Neural progenitor cell (in vitro differentiated cells): ENCODE data around the gene MPV17L. TPM values are rescaled to one million over a fixed set of nuclear protein-coding genes. Genes with fewer than 3 reads are reported as not detected.
"Not testable (repeated sequence)": the region's sequence is repeated elsewhere in the genome, so short reads cannot be mapped to it uniquely, and the experiment has no call there.

Experiments
- DNase-seq: peaks from one replicate; pipeline ENCODE4 v3.0.0-alpha.2; 2016; ENCODE audit warnings: low spot score
- H2AFZ ChIP-seq: fragments of 200-600 bp; sonication (generic); replicated peaks from 2 replicates; pipeline ENCODE4 v1.6.1; 2016; ENCODE audit warnings: antibody characterized with exemption
- H3F3A ChIP-seq: fragments of 200-600 bp; sonication (generic); 2 replicates; pipeline ENCODE4 v1.6.1; 2016; ENCODE audit warnings: antibody characterized with exemption, low read depth
- H3K27ac ChIP-seq: fragments of 200-600 bp; sonication (generic); 2 replicates; pipeline ENCODE4 v1.5.1; 2016; ENCODE audit warnings: mild to moderate bottlenecking
- H3K27me3 ChIP-seq: fragments of 200-600 bp; sonication (generic); 2 replicates; pipeline ENCODE4 v1.6.1; 2016; ENCODE audit warnings: mild to moderate bottlenecking, moderate library complexity
- H3K36me3 ChIP-seq: fragments of 200-600 bp; sonication (generic); 2 replicates; pipeline ENCODE4 v1.5.1; 2016
- H3K4me1 ChIP-seq: fragments of 200-600 bp; sonication (generic); 2 replicates; pipeline ENCODE4 v1.6.1; 2016; ENCODE audit warnings: mixed run types
- H3K4me2 ChIP-seq: fragments of 200-600 bp; sonication (generic); 2 replicates; pipeline ENCODE4 v1.6.1; 2016
- H3K4me3 ChIP-seq: fragments of 200-600 bp; sonication (generic); 2 replicates; pipeline ENCODE4 v1.5.1; 2016
- H3K79me2 ChIP-seq: fragments of 200-600 bp; sonication (generic); 2 replicates; pipeline ENCODE4 v1.6.1; 2016; ENCODE audit warnings: low read depth
- H3K9ac ChIP-seq: fragments of 200-600 bp; sonication (generic); 2 replicates; pipeline ENCODE4 v1.6.1; 2016
- H3K9me3 ChIP-seq: fragments of 200-600 bp; sonication (generic); 2 replicates; pipeline ENCODE4 v1.5.1; 2016; ENCODE audit warnings: low read depth
- H4K20me1 ChIP-seq: fragments of 200-600 bp; sonication (generic); 2 replicates; pipeline ENCODE4 v1.6.1; 2016; ENCODE audit warnings: low read depth
- H3K27ac Mint-ChIP-seq: 3 replicates; pipeline ENCODE4 v1.8.0; 2021; ENCODE audit warnings: mixed read lengths
- H3K27me3 Mint-ChIP-seq: 2 replicates; pipeline ENCODE4 v1.8.0; 2022; ENCODE audit warnings: low read depth, mild to moderate bottlenecking, inconsistent platforms, moderate library complexity, mixed read lengths; ENCODE audit not compliant: insufficient read depth
- H3K36me3 Mint-ChIP-seq: 3 replicates; pipeline ENCODE4 v1.8.0; 2021; ENCODE audit warnings: mixed read lengths
- H3K4me1 Mint-ChIP-seq: 3 replicates; pipeline ENCODE4 v1.8.0; 2021; ENCODE audit warnings: mixed read lengths
- H3K4me3 Mint-ChIP-seq: 3 replicates; pipeline ENCODE4 v1.8.0; 2021; ENCODE audit warnings: mild to moderate bottlenecking, moderate library complexity, mixed read lengths
- H3K9me3 Mint-ChIP-seq: 3 replicates; pipeline ENCODE4 v1.8.0; 2020; ENCODE audit warnings: mixed read lengths
- EZH2 ChIP-seq: fragments of 200-600 bp; sonication (generic); IDR thresholded peaks from 2 replicates; pipeline ENCODE4 v1.6.1; 2017; ENCODE audit warnings: antibody characterized with exemption, mild to moderate bottlenecking, moderate library complexity
- EZH2phosphoT487 ChIP-seq: fragments of 200-600 bp; sonication (generic); IDR thresholded peaks from 2 replicates; pipeline ENCODE4 v1.6.1; 2017; ENCODE audit warnings: antibody characterized with exemption
- total RNA-seq: library from RNA; depleted of rRNA; stranded (reverse); fragments of >200 nt; gene quantifications from 2 replicates; pipeline ENCODE4 v1.2.3, GENCODE V29; 2015; ENCODE audit warnings: low replicate concordance
- TF ChIP-seq, protein P1 (sequence below): fragments of 200-600 bp; sonication (generic); IDR thresholded peaks from 2 replicates; pipeline ENCODE4 v1.5.1; 2017; ENCODE audit warnings: antibody characterized with exemption, mild to moderate bottlenecking

MPV17L gene
- total RNA-seq, 1 donor from 2014 or later, result 0.30 TPM

DNA sequence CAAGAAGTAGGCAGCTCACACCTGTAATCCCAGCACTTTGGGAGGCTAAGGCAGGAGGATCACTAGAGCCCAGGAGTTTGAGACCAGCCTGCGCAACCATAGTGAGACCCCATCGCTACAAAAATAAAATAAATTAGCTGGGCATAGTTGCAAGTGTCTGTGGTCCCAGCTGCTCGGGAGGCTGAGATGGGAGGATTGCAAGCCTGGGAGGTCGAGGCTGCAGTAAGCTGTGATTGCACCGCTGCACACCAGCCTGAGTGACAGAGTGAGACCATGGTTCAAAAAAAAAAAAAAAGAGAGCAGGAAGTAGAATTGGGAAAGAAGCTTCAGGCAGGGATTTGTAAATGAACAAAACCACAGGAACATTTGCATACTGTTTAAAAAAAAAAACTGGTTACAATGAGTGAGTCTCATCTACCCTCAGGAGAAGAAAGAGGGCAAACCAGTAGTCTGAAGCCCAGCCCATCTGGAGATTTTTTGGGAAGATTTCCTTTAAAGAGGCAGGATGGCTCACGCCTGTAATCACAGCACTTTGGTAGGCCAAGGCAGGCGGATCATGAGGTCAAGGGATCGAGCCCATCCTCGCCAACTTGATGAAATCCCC is 7.9 kb downstream of the MPV17L start:
- Mint-ChIP-seq H3K36me3 (no peaks in the 10 kb centered on the region), H3K4me3 (no peak overlapping the region), H3K27ac (no peak overlapping the region), H3K9me3 (no peaks in the 10 kb centered on the region), H3K4me1 (no peaks in the 10 kb centered on the region), H3K27me3 (peaks cover 4% of the 10 kb centered on the region)
- Histone ChIP-seq H3K27me3 (no peaks in the 10 kb centered on the region), H3K9me3 (no peaks in the 10 kb centered on the region), H2AFZ (no peak overlapping the region), H3K36me3 (no peaks in the 10 kb centered on the region), H3F3A (no peaks in the 10 kb centered on the region), H3K4me1 (no peaks in the 10 kb centered on the region), H3K27ac (no peak overlapping the region), H3K4me3 (no peak overlapping the region), H4K20me1 (no peaks in the 10 kb centered on the region), H3K4me2 (no peak overlapping the region), H3K9ac (no peak overlapping the region), H3K79me2 (no peaks in the 10 kb centered on the region)
- no peak for TF ChIP-seq EZH2phosphoT487
- TF ChIP-seq EZH2, result no peak
- TF ChIP-seq, protein P1, sequence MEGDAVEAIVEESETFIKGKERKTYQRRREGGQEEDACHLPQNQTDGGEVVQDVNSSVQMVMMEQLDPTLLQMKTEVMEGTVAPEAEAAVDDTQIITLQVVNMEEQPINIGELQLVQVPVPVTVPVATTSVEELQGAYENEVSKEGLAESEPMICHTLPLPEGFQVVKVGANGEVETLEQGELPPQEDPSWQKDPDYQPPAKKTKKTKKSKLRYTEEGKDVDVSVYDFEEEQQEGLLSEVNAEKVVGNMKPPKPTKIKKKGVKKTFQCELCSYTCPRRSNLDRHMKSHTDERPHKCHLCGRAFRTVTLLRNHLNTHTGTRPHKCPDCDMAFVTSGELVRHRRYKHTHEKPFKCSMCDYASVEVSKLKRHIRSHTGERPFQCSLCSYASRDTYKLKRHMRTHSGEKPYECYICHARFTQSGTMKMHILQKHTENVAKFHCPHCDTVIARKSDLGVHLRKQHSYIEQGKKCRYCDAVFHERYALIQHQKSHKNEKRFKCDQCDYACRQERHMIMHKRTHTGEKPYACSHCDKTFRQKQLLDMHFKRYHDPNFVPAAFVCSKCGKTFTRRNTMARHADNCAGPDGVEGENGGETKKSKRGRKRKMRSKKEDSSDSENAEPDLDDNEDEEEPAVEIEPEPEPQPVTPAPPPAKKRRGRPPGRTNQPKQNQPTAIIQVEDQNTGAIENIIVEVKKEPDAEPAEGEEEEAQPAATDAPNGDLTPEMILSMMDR, result no peak
- no peak for DNase-seq

DNA sequence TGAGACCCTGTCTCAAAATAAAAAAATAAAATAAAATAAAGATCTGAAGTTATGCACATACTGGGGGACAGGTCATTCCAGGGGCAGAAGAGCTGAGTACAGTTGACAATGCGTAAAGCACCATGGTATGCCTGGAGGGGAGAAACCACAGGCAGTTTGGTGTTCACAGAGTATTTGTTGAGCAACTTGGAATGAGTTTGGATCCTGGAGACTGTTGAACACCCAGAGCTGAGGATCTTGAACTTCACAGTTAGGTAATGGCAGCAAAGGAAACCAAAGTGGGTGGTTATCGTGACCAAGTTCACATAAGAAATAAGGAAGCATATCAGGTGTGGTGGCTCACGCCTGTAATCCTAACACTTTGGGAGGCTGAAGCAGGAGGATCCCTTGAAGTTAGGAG is 8.5 kb downstream of the MPV17L start:
- not testable (repeated sequence) for H3K4me3 Mint-ChIP-seq, H3K27ac Mint-ChIP-seq, H3K36me3 ChIP-seq, H3K27me3 ChIP-seq, H3K36me3 Mint-ChIP-seq, H3K4me3 ChIP-seq, H3K27me3 Mint-ChIP-seq, H3K9me3 ChIP-seq, DNase-seq, H3K4me1 ChIP-seq, H3K27ac ChIP-seq, H2AFZ ChIP-seq, H3F3A ChIP-seq, H3K4me2 ChIP-seq, H3K79me2 ChIP-seq, H3K9me3 Mint-ChIP-seq, H3K4me1 Mint-ChIP-seq, H3K9ac ChIP-seq, H4K20me1 ChIP-seq

DNA sequence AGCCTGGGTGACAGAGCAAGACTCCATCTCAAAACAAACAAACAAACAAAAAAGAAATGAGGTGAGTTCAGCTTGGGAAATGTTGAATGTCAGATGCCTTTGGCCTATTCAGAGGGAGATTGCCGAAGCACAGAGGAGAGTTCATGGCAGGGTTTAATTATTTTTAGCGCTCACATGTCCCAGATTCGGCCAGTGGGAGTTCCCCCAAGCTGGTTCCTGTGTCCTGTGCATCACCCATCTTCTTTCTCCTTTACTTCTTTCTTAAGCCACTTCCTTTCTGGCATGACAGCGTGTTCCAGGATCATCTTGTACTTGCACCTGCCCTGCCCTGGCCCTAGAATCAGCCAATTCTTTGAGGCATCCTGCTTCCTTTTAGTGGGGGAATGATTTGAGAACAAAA is 9.2 kb downstream of the MPV17L start:
- H3K27me3 ChIP-seq, result no peaks in the 10 kb centered on the region
- no peaks in the 10 kb centered on the region for H3K9me3 Mint-ChIP-seq
- H3K4me1 ChIP-seq, result no peaks in the 10 kb centered on the region
- no peak overlapping the region for H3K4me3 Mint-ChIP-seq
- peak overlapping the region; percentile 58 for H3K27ac Mint-ChIP-seq
- H3K4me3 ChIP-seq, result no peak overlapping the region
- no peaks in the 10 kb centered on the region for H3K79me2 ChIP-seq
- H3K36me3 Mint-ChIP-seq, result no peaks in the 10 kb centered on the region
- TF ChIP-seq EZH2 (no peak), EZH2phosphoT487 (no peak)
- no peaks in the 10 kb centered on the region for H4K20me1 ChIP-seq
- no peak overlapping the region for H2AFZ ChIP-seq
- no peaks in the 10 kb centered on the region for H3K9me3 ChIP-seq
- H3K4me2 ChIP-seq, result no peak overlapping the region
- no peaks in the 10 kb centered on the region for H3K36me3 ChIP-seq
- no peaks in the 10 kb centered on the region for H3F3A ChIP-seq
- H3K4me1 Mint-ChIP-seq, result no peaks in the 10 kb centered on the region
- H3K27ac ChIP-seq, result no peak overlapping the region
- H3K27me3 Mint-ChIP-seq, result peaks cover 4% of the 10 kb centered on the region
- no peak for DNase-seq
- H3K9ac ChIP-seq, result no peak overlapping the region

DNA sequence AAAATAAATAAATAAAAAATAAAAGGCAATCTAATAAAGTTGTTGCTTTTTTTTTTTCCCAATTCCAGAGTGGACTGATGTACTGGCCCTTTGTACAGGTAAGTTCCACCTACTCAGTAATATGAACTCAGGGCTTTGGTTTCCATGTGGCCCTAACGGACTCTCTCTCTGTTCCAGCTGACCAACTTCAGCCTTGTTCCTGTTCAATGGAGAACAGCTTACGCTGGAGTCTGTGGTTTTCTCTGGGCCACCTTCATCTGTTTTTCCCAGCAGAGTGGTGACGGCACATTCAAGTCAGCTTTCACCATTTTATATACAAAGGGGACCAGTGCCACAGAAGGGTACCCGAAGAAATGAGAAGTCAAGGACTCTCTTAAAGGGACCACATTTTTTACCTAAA is 12.2 kb downstream of the MPV17L start:
- not testable (repeated sequence) for H3K27me3 ChIP-seq, H3K27ac ChIP-seq, H3K36me3 ChIP-seq, DNase-seq, H3K4me1 ChIP-seq, H3K9ac ChIP-seq, H3K79me2 ChIP-seq, H4K20me1 ChIP-seq, H3F3A ChIP-seq, H3K9me3 Mint-ChIP-seq, H3K36me3 Mint-ChIP-seq, H2AFZ ChIP-seq, H3K4me1 Mint-ChIP-seq, H3K9me3 ChIP-seq, H3K4me3 Mint-ChIP-seq, H3K4me3 ChIP-seq, H3K4me2 ChIP-seq, H3K27me3 Mint-ChIP-seq, H3K27ac Mint-ChIP-seq

DNA sequence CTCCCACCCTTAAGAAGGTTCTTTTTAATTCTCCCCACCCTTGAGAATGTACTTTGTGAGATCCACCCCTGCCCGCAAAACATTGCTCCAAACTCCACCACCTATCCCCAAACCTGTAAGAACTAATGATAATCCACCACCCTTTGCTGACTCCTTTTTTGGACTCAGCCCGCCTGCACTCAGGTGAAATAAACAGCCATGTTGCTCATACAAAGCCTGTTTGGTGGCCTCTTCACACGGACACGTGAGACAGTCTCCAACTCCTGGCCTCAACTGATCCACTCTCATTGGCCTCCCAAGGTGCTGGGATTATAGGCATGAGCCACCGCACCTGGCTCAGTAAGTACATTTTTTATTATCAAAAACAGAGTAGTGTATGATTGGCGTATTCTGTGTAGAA is 13.9 kb downstream of the MPV17L start:
- not testable (repeated sequence) for H3K9me3 Mint-ChIP-seq, H3K9me3 ChIP-seq, H4K20me1 ChIP-seq, DNase-seq, H3K79me2 ChIP-seq, H3K36me3 Mint-ChIP-seq, H3K9ac ChIP-seq, H3K36me3 ChIP-seq, H3K4me1 ChIP-seq, H3K27ac Mint-ChIP-seq, H3K27me3 Mint-ChIP-seq, H3K27ac ChIP-seq, H2AFZ ChIP-seq, H3K4me2 ChIP-seq, H3K4me3 Mint-ChIP-seq, H3K4me3 ChIP-seq, H3K27me3 ChIP-seq, H3K4me1 Mint-ChIP-seq, H3F3A ChIP-seq
